ENCODE measurements around the gene HEATR1.
A peak's percentile ranks its signal among the peaks of the same experiment; 100 is the strongest.

HEATR1 gene, protein sequence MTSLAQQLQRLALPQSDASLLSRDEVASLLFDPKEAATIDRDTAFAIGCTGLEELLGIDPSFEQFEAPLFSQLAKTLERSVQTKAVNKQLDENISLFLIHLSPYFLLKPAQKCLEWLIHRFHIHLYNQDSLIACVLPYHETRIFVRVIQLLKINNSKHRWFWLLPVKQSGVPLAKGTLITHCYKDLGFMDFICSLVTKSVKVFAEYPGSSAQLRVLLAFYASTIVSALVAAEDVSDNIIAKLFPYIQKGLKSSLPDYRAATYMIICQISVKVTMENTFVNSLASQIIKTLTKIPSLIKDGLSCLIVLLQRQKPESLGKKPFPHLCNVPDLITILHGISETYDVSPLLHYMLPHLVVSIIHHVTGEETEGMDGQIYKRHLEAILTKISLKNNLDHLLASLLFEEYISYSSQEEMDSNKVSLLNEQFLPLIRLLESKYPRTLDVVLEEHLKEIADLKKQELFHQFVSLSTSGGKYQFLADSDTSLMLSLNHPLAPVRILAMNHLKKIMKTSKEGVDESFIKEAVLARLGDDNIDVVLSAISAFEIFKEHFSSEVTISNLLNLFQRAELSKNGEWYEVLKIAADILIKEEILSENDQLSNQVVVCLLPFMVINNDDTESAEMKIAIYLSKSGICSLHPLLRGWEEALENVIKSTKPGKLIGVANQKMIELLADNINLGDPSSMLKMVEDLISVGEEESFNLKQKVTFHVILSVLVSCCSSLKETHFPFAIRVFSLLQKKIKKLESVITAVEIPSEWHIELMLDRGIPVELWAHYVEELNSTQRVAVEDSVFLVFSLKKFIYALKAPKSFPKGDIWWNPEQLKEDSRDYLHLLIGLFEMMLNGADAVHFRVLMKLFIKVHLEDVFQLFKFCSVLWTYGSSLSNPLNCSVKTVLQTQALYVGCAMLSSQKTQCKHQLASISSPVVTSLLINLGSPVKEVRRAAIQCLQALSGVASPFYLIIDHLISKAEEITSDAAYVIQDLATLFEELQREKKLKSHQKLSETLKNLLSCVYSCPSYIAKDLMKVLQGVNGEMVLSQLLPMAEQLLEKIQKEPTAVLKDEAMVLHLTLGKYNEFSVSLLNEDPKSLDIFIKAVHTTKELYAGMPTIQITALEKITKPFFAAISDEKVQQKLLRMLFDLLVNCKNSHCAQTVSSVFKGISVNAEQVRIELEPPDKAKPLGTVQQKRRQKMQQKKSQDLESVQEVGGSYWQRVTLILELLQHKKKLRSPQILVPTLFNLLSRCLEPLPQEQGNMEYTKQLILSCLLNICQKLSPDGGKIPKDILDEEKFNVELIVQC (N-terminal part only)

DNA sequence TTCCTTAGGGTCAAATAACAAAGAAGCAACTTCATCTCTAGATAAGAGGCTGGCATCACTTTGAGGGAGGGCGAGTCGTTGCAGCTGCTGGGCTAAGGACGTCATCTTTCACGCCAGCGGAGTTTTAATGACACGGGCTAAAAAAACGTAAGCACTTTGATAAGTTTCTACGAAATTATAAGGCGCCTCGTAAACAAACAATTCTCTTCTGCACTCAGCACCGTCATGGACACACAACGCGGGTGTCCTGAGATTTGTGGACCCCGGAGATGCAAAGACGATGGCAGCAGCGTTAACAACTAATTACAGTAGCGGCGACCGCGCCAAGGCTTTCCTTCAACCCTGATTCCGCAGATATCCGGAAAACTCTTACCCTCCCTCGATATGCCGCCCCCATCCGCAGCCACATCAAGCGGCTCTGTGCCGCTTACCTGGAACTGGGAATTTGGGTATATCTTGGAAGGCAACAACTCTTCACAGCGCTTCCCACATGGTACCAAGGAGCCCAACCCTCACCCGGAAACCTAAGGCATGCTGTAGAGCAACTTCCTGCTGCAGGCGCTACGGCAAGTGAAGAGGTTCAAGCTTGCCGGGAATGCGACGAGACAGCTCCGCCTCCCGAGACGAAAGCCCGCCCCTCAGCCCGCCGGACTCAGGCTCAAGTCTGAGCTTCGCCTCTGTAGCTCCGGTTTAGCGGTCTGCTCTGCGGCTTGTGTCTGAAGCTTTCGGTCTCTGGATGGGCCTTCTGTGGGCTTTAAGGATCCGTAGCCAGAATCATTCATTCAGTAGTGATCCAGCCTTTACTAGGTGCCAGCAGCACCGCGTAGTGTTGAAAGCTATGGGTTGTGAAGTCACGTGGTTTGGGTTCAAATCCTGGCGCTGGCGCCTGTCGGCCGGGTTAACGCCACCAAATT lies at the start of gene HEATR1:
Gene HEATR1 (minus strand): TSS at position 526 of the 914 bp plus-strand sequence. CDS start 421 bp downstream, at position 105.
- H3K36me3 Mint-ChIP-seq: peaks cover 3% of the 10 kb centered on the region
- peaks cover 9% of the 10 kb centered on the region for H3K27me3 Mint-ChIP-seq
- peak within 1 kb of the TSS; percentile 99 for H3K4me3 Mint-ChIP-seq
- H3K9me3 Mint-ChIP-seq (ENCODE audit: low read depth): no peaks in the 10 kb centered on the region
- H3K4me1 Mint-ChIP-seq (ENCODE audit: low read depth): peaks cover 33% of the 10 kb centered on the region
- H3K27ac Mint-ChIP-seq: peak within 1 kb of the TSS; percentile 95

DNA sequence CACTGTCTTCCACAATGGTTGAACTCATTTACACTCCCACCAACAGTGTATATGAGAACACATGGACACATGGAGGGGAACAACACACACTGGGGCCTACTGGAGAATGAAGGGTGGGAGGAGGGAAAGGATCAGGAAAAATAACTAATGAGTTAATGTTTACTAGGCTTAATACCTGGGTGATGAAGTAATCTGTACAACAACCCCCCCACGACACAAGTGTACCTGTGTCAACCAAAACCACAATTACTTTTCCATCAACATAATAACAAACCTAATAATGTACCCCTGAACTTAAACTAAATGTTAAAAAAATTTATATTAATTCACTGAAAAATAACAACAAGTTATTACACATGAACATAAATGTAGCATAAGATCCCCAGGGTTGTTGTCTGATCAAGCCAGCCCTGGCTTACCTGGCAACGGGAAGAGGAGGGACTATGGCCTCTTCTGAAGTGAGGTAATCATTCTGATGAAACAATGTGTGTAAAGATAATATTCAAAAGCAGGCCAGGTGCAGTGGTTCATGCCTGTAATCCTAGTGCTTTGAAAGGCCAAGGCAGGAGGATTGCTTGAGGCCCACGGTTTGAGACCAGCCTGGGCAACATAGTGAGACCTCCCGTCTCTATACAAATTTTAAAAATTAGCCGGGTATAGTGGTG lies 40.8 kb upstream of the HEATR1 start:
- no peak overlapping the region for H3K4me3 Mint-ChIP-seq
- no peak overlapping the region for H3K27ac Mint-ChIP-seq
- H3K36me3 Mint-ChIP-seq: no peaks in the 10 kb centered on the region
- H3K4me1 Mint-ChIP-seq (ENCODE audit: low read depth): no peaks in the 10 kb centered on the region
- peaks cover 3% of the 10 kb centered on the region for H3K27me3 Mint-ChIP-seq
- no peaks in the 10 kb centered on the region for H3K9me3 Mint-ChIP-seq (ENCODE audit: low read depth)

DNA sequence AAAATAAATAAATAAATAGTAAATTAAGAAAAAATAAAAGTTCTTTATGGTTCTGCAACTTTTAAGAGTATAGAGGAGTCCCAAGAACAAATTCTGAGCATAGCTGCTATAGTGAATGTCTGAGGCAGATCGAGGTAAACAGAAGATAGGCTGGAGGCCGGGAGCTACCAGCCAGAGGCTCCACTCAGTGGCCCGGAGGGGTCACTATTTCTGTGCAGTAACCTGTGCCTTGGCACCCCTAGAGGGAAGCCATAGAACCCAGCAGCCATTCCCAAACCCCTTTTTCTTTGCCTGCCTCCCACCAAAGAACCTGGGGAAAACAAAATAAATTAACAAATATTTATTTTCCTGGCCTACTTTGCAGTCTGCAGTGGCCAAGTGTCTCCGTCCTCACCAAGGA lies 38.4 kb upstream of the HEATR1 start:
- Mint-ChIP-seq H3K4me1 (ENCODE audit: low read depth) (no peaks in the 10 kb centered on the region), H3K9me3 (ENCODE audit: low read depth) (no peaks in the 10 kb centered on the region), H3K27ac (no peak overlapping the region), H3K27me3 (no peaks in the 10 kb centered on the region), H3K4me3 (no peak overlapping the region), H3K36me3 (no peaks in the 10 kb centered on the region)

DNA sequence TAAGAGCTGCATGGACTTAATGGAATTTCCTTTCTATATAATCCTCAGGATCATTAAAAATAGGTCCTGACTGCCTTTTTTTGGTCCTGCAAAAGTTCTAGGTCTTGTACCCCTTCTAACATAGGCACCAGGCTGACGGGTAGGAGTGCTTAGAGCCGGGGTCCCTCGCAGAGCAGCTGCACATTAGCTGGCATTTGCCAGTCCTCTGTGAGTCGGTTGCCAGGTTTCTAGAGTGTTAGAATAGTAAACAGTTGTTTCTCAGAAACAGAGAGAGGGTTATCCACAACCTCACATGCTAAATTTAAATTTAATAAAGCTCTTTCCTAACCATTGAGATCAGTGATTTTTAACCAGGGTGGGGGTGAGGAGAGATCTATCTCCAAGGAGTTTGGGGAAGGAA lies 35.4 kb upstream of the HEATR1 start:
- H3K4me1 Mint-ChIP-seq (ENCODE audit: low read depth): no peaks in the 10 kb centered on the region
- no peaks in the 10 kb centered on the region for H3K9me3 Mint-ChIP-seq (ENCODE audit: low read depth)
- H3K4me3 Mint-ChIP-seq: no peak overlapping the region

DNA sequence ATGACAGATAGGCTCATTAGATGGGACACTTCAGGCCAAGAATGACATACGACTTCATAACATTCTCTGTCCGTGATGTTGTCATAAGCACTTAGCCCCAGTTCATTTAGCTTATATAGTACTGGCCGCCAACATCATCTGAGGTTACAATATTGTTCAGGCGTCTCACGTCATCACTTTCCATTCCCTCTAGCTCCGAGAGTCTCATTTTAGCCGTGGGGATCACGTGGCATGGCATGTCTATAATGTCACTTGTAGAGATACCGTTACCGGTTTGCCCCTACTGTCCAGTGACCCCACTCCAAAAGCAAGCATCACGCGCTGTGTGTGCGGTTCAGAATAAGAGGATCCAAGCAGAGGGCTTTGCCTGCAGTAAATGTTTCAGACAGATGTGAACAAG lies 34.6 kb upstream of the HEATR1 start:
- peaks cover 10% of the 10 kb centered on the region for H3K27me3 Mint-ChIP-seq
- H3K4me1 Mint-ChIP-seq (ENCODE audit: low read depth): no peaks in the 10 kb centered on the region
- H3K27ac Mint-ChIP-seq: no peak overlapping the region

More for the DNA sequence above, 35.4 kb upstream of the HEATR1 start:
- no peaks in the 10 kb centered on the region for H3K36me3 Mint-ChIP-seq
- no peak overlapping the region for H3K27ac Mint-ChIP-seq
- peaks cover 10% of the 10 kb centered on the region for H3K27me3 Mint-ChIP-seq

DNA sequence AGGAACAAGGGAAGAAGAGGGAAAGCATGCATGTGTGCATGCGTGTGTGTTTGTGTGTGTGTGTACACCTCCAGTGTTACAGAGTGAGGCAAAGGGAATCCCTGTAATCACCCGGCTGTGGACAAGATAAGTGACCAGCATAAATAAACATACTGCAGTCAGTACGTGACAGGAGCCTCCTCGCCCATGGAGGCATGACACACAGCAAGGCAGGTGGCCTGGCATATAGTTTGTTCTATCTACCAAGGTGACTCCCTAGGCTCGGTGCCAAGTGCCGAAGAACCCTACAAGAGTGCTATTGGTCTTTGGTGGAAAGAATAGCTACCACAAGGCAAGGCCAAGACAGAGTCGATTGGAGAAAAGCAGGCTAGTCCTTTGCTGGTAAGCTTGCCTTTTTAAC lies 31.7 kb upstream of the HEATR1 start:
- Mint-ChIP-seq H3K9me3 (ENCODE audit: low read depth) (no peaks in the 10 kb centered on the region), H3K4me3 (no peak overlapping the region), H3K4me1 (ENCODE audit: low read depth) (no peaks in the 10 kb centered on the region), H3K27ac (no peak overlapping the region), H3K27me3 (peaks cover 17% of the 10 kb centered on the region), H3K36me3 (no peaks in the 10 kb centered on the region)

More for the DNA sequence above, 34.6 kb upstream of the HEATR1 start:
- no peak overlapping the region for H3K4me3 Mint-ChIP-seq
- no peaks in the 10 kb centered on the region for H3K9me3 Mint-ChIP-seq (ENCODE audit: low read depth)
- H3K36me3 Mint-ChIP-seq: no peaks in the 10 kb centered on the region

DNA sequence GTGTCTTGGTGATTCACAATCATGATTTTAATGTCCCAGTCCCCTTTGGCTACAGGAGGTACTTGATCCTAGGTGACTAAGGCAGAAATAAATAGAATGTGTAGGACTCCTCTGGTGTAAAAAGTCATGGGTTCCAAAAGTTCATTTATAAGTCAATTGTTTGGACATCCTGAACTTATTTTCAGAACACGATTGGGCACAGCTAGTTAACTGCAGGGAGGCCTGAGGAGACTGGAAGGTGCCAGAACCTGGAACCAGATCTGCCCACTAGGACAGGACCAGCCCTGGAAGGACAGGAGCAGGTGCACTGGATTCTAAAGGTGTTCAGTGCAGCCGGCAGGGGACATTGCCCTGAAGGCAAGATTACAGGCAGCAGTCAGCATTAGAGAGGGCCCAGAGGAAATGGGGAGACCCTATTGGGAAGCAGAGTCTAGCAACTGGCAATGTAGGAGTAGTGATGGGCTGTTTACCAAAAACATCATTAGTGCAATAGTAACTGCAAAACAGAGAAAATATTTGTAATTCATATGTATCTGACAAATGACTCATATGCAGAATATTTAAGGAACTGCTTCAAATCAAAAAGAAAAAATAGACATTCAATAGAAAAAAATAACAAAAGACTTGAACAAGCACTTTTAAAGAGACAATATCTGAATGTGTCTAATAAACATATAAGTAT lies 23.6 kb upstream of the HEATR1 start:
- Mint-ChIP-seq H3K36me3 (no peaks in the 10 kb centered on the region), H3K4me1 (ENCODE audit: low read depth) (no peaks in the 10 kb centered on the region), H3K27me3 (peaks cover 14% of the 10 kb centered on the region), H3K27ac (no peak overlapping the region), H3K4me3 (no peak overlapping the region), H3K9me3 (ENCODE audit: low read depth) (peaks cover under 1% of the 10 kb centered on the region)

DNA sequence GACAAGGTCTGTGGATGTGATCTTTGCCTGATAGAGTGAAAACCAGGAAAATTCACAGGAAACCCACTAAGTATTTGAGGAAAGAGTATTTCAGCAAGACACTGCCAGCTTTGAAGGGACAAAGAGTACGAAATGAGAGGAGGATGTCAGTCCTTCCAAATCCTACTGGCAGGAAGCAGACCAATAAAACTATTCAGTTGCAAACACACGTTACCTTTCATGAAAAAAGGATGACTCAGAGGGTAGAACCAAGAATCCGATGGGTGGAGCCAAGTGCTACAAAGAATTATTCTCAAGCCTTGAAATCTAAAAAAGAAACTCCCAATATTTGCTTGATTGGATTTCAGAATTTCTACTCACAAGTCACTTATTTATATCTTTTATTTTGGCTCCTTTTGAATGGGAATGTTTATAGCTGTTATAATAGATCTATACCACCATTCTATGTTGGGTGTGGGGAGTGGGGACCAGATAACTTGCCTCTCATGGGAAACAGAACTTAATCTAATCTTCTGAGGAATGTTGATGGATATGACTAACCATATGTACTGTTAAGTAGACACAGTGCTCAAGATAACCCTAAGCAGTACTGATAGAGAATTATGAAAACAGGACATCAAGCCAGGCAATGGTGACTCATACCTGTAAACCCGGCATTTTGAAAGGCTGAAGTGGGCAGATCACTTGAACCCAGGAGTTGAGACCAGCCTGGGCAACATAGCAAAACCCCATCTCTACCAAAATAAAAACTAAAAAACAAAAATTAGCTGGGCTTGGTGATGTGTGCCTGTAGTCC lies 19.3 kb upstream of the HEATR1 start:
- H3K36me3 Mint-ChIP-seq: peaks cover 4% of the 10 kb centered on the region
- no peaks in the 10 kb centered on the region for H3K4me1 Mint-ChIP-seq (ENCODE audit: low read depth)
- no peak overlapping the region for H3K4me3 Mint-ChIP-seq
- no peak overlapping the region for H3K27ac Mint-ChIP-seq
- peaks cover 7% of the 10 kb centered on the region for H3K9me3 Mint-ChIP-seq (ENCODE audit: low read depth)
- H3K27me3 Mint-ChIP-seq: peaks cover 24% of the 10 kb centered on the region

DNA sequence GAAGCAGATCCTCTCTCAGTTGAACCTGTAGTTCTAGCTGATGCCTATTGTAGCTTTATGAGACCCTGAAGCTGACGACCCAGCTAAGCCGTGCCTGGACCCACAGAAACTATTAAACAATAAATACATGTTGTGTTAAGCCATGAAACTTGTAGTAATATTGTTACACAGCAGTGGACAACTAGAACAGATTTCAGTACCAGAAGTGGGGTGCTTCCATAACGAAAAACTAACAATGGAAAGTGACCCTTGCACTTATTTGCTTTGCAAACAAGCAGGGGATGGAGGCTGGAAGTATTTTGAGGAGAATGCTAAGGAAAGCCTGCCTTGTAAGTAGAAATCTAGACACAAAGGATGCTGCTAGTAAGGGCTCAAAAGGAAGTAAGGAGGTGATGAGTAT lies 18.1 kb upstream of the HEATR1 start:
- no peak overlapping the region for H3K4me3 Mint-ChIP-seq
- no peaks in the 10 kb centered on the region for H3K4me1 Mint-ChIP-seq (ENCODE audit: low read depth)
- peaks cover 23% of the 10 kb centered on the region for H3K27me3 Mint-ChIP-seq
- H3K36me3 Mint-ChIP-seq: peaks cover 4% of the 10 kb centered on the region
- no peak overlapping the region for H3K27ac Mint-ChIP-seq
- H3K9me3 Mint-ChIP-seq (ENCODE audit: low read depth): peaks cover 7% of the 10 kb centered on the region

DNA sequence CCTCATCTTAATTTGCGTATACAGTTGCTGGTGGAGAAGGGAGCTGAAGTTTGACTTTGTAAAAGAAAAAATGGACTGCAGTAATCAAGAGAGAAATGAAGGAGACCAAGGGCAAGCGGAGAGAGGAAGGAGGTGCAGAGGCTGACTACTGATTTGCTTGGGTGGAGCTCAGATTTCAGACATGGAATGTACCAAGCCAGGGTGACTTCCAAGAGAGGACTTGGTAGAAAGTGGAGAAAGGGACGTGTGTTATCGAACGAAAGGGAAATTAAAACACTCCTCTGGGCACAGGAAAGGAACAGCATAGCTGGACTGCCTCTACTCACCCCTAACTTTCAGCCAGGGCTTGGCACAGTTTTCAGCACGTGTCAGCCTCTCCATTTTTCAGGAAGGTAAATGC lies 15.1 kb upstream of the HEATR1 start:
- H3K27me3 Mint-ChIP-seq: peaks cover 30% of the 10 kb centered on the region
- peaks cover 4% of the 10 kb centered on the region for H3K36me3 Mint-ChIP-seq
- no peak overlapping the region for H3K4me3 Mint-ChIP-seq
- H3K27ac Mint-ChIP-seq: no peak overlapping the region
- H3K9me3 Mint-ChIP-seq (ENCODE audit: low read depth): peaks cover 7% of the 10 kb centered on the region
- no peaks in the 10 kb centered on the region for H3K4me1 Mint-ChIP-seq (ENCODE audit: low read depth)

DNA sequence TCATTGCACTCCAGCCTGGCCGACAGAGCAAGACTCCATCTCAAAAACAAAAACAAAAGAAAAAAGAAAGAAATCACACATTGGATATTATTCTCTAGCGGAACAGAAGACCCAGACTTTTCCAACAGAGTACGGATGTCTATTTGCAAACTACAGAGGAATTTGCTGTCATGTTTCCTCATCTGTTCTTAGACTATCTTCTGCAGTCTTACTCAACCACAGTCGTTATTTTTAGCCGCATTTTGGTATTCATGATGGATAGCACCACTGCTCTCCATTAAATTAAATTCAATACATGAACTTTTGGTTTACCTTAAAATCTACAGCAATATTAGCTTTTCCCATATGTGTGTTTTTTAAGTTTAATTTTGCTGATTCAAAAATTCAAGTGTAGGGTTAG lies 14.2 kb upstream of the HEATR1 start:
- H3K27ac Mint-ChIP-seq: no peak overlapping the region
- no peak overlapping the region for H3K4me3 Mint-ChIP-seq
- H3K27me3 Mint-ChIP-seq: peaks cover 30% of the 10 kb centered on the region
- no peaks in the 10 kb centered on the region for H3K4me1 Mint-ChIP-seq (ENCODE audit: low read depth)
- peaks cover 4% of the 10 kb centered on the region for H3K36me3 Mint-ChIP-seq
- H3K9me3 Mint-ChIP-seq (ENCODE audit: low read depth): peaks cover 7% of the 10 kb centered on the region

DNA sequence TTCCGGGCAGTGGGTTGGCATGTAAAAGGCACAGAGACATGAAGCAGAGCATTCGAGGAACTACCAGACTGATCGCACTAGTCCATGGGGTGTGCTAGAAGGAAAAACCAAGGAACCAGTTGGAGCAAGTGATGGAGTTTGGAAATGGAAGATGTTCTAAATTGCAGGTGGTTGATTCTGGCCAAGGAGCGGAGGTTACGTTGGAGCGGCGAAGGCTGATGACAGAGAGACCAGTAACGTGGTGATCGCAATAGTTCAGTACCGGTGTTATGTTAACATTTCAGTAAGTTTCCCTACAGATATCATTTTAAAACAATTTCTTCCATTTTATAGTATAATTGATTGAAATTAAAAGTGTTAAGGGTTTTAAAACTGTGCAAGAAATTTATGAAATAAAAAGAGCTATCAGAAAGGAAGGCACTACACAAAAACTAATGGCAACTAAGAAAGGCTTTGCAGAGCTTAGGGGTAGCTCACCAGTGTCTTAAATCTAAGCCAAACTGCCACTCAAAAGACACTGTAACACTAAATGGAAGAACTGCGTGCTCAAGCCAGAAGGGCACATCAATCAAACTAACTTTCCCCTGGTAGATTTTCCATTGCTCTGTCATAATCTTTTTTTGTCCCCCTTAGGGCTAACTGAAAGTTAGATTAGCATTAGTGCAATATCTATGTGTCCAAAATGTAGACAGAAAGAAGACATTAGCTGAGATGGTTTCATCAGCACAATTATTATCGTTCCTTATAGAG lies 11.3 kb upstream of the HEATR1 start:
- Mint-ChIP-seq H3K9me3 (ENCODE audit: low read depth) (no peaks in the 10 kb centered on the region), H3K4me1 (ENCODE audit: low read depth) (no peaks in the 10 kb centered on the region), H3K27ac (no peak overlapping the region), H3K36me3 (no peaks in the 10 kb centered on the region), H3K27me3 (peaks cover 21% of the 10 kb centered on the region), H3K4me3 (no peak overlapping the region)

Measured in activated naive CD8-positive, alpha-beta T cell (primary cell).